Transverse colon (tissue), 4 donors: ENCODE results near the gene CHCT1. TPM values are rescaled to one million over a fixed set of nuclear protein-coding genes. Genes with fewer than 3 reads are reported as not detected.

Source experiments
- DNase-seq: peaks from one replicate; pipeline ENCODE4 v3.0.0-alpha.2; 2019
- H3K27ac ChIP-seq, 4 donors: fragments of 200-600 bp; sonication (generic); 2 replicates each; pipeline ENCODE4 v1.5.1; 2016 to 2018; ENCODE audit warnings: inconsistent platforms in 4 of 4
- H3K27me3 ChIP-seq: fragments of 200-600 bp; sonication (generic); 2 replicates; pipeline ENCODE4 v1.5.1; 2017; ENCODE audit warnings: inconsistent platforms
- H3K36me3 ChIP-seq, 4 donors: fragments of 200-600 bp; sonication (generic); 2 replicates each; pipeline ENCODE4 v1.5.1; 2017 to 2019; ENCODE audit warnings: inconsistent platforms in 4 of 4
- H3K4me1 ChIP-seq, 4 donors: fragments of 200-600 bp; sonication (generic); 2 replicates each; pipeline ENCODE4 v1.5.1; 2017 to 2020; ENCODE audit warnings: inconsistent platforms in 4 of 4
- H3K4me3 ChIP-seq, 4 donors: fragments of 200-600 bp; sonication (generic); 1 replicate in 1 of 4; 2 replicates in 3 of 4; pipeline versions ENCODE4 v1.5.1 to v1.6.1; 2017 to 2019; ENCODE audit warnings: inconsistent platforms in 4 of 4
- H3K9me3 ChIP-seq, 2 donors: fragments of 200-600 bp; sonication (generic); 2 replicates each; pipeline ENCODE4 v1.5.1; 2017 to 2019; ENCODE audit warnings: inconsistent platforms in 2 of 2
- EP300 ChIP-seq: sonication (generic); formaldehyde crosslinking; IDR thresholded peaks from one replicate; pipeline ENCODE4 v1.6.1; 2017; ENCODE audit warnings: antibody characterized with exemption, low read depth
- POLR2A ChIP-seq: fragments of 450-650 bp; IDR thresholded peaks from one replicate; pipeline ENCODE4 v1.6.1; 2016; ENCODE audit warnings: antibody characterized with exemption, mild to moderate bottlenecking, moderate library complexity
- POLR2AphosphoS5 ChIP-seq, 3 donors: sonication (generic); formaldehyde crosslinking; IDR thresholded peaks; one replicate each; pipeline ENCODE4 v1.6.1; 2016; ENCODE audit warnings: antibody characterized with exemption in 3 of 3
- in situ Hi-C, 4 donors: fragments of 200-750 bp; cut with MboI; loops; one replicate each; pipeline versions ENCODE4 v1.15.0 to v1.15.1; 2017; ENCODE audit warnings: low sequenced_read_pairs in 3 of 4, low pct_ligation_motif_present in 1 of 4, low pct_unique_long_range_greater_than_20kb in 1 of 4
- intact Hi-C: fragments of 100-400 bp; cut with DNase I; formaldehyde crosslinking; loops from one replicate; pipeline ENCODE4 v1.15.1; 2023; ENCODE audit warnings: low total_unique reads
- total RNA-seq, 4 donors: library from RNA; depleted of rRNA; stranded (reverse); fragments of >200 nt; gene quantifications; one replicate each; pipeline ENCODE4 v1.1.0, GENCODE V29; 2016
- TF ChIP-seq, protein P1 (sequence below), 5 experiments: fragments of 200-600 bp in 3 of 5; fragments of 450-650 bp in 2 of 5; sonication (generic) in 3 of 5; IDR thresholded peaks; 1 replicate in 2 of 5; 2 replicates in 3 of 5; pipeline ENCODE4 v1.5.1; 2016 to 2017; ENCODE audit warnings: antibody characterized with exemption in 5 of 5, inconsistent platforms in 3 of 5, mild to moderate bottlenecking in 2 of 5, moderate library complexity in 1 of 5

CHCT1 gene
- total RNA-seq, 4 donors from 2014 or later, result not detected

DNA sequence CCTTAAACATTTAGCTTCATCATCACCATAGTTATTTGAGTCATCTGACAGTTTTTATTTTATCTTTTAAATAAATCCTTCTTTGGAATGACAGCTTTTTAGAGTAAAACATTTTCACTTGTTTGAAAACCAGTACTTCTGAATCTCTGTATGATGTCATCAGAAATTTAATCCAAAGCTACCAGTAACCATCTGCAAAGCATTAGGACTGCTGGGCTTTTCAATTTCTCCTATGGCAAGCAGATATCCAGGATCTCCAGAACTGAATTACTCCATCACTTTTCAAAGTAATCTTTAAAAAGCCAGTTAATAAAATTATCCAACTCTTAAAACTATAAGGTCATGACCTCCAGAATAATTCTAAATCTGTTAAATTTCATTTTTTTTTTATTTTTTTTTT lies 51.5 kb downstream of the CHCT1 start:
- in situ Hi-C loops (loop anchor here in 1 of 4 donors (25.0 kb wide), 1 partner anchor 164 kb away; no protein-coding TSS in a partner anchor), intact Hi-C loops (no loop called here)
- Histone ChIP-seq H3K9me3 (no peaks in the 10 kb centered on the region), H3K36me3 (peaks cover 0 to 35% (median 5%) of the 10 kb centered on the region in 4 donors), H3K4me3 (no peak overlapping the region), H3K27me3 (no peaks in the 10 kb centered on the region), H3K27ac (no peak overlapping the region), H3K4me1 (peaks cover 5 to 12% (median 10%) of the 10 kb centered on the region in 4 donors)
- TF ChIP-seq POLR2AphosphoS5 (IDR thresholded peaks at IDR 0.05) (no peak), POLR2A (no peak), EP300 (no peak)
- TF ChIP-seq, protein P1, sequence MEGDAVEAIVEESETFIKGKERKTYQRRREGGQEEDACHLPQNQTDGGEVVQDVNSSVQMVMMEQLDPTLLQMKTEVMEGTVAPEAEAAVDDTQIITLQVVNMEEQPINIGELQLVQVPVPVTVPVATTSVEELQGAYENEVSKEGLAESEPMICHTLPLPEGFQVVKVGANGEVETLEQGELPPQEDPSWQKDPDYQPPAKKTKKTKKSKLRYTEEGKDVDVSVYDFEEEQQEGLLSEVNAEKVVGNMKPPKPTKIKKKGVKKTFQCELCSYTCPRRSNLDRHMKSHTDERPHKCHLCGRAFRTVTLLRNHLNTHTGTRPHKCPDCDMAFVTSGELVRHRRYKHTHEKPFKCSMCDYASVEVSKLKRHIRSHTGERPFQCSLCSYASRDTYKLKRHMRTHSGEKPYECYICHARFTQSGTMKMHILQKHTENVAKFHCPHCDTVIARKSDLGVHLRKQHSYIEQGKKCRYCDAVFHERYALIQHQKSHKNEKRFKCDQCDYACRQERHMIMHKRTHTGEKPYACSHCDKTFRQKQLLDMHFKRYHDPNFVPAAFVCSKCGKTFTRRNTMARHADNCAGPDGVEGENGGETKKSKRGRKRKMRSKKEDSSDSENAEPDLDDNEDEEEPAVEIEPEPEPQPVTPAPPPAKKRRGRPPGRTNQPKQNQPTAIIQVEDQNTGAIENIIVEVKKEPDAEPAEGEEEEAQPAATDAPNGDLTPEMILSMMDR (IDR thresholded peaks at IDR 0.05), result no peak
- DNase-seq, result no peak

Other genes with a start within 250 kb of the CHCT1 start
- 10 to 100 TPM; 14.7 to 86.0 (median 54.8) TPM for gene USP32, start 30.4 kb upstream of the CHCT1 start, total RNA-seq
- gene APPBP2, start 103.8 kb downstream of the CHCT1 start, total RNA-seq, result 10 to 100 TPM; 10.1 to 24.8 (median 18.4) TPM
- 10 to 100 TPM in 3 of 4 donors, 1 to 10 TPM in 1; 4.6 to 25.8 (median 16.0) TPM for gene PPM1D, start 177.7 kb downstream of the CHCT1 start, total RNA-seq